ENCODE data around the gene LY6G6D.

The LY6G6D gene

GRCh38 chr6:31737991-31738979 is 23.1 kb downstream of the LY6G6D start:
- H3K4me3 ChIP-seq (ENCODE audit: low read depth, low read length) = peak overlapping the region; percentile 100
- peak; percentile 99 for DNase-seq (ENCODE audit: low read depth)
- TF ChIP-seq POLR2A (IDR thresholded peaks at IDR 0.05; ENCODE audit: extremely low read depth, insufficient read length) = peak; percentile 67
- TF ChIP-seq MYC (IDR thresholded peaks at IDR 0.05; ENCODE audit: low read depth, low read length) = no peak; the same call in 1 of the 2 replicates
- TF ChIP-seq CTCF (IDR thresholded peaks at IDR 0.05; ENCODE audit: low read depth, low read length) = peak; percentile 9
- peak; percentile 41 for TF ChIP-seq MAX (IDR thresholded peaks at IDR 0.05; ENCODE audit: low read depth, low read length)

GRCh38 chr6:31739639-31740396 is 24.7 kb downstream of the LY6G6D start, which contains the start of gene MSH5:
TSS of gene MSH5 (plus strand) at chr6:31740005. CDS start at chr6:31740467, 462 bp downstream.
- peak within 1 kb of the TSS; percentile 100 for H3K4me3 ChIP-seq (ENCODE audit: low read depth, low read length)
- peak; percentile 100 for DNase-seq (ENCODE audit: low read depth)
- TF ChIP-seq MYC (IDR thresholded peaks at IDR 0.05; ENCODE audit: low read depth, low read length) (peak; percentile 93), CTCF (IDR thresholded peaks at IDR 0.05; ENCODE audit: low read depth, low read length) (no peak), POLR2A (IDR thresholded peaks at IDR 0.05; ENCODE audit: extremely low read depth, insufficient read length) (peak; percentile 72), MAX (IDR thresholded peaks at IDR 0.05; ENCODE audit: low read depth, low read length) (peak; percentile 87)

GRCh38 chr6:31740397-31741223 is 25.5 kb downstream of the LY6G6D start:
- peak; percentile 86 for DNase-seq (ENCODE audit: low read depth)

GRCh38 chr6:31741815-31742214 is 26.7 kb downstream of the LY6G6D start:
- TF ChIP-seq POLR2A (IDR thresholded peaks at IDR 0.05; ENCODE audit: extremely low read depth, insufficient read length) = no peak
- no peak for TF ChIP-seq MAX (IDR thresholded peaks at IDR 0.05; ENCODE audit: low read depth, low read length)
- no peak for TF ChIP-seq MYC (IDR thresholded peaks at IDR 0.05; ENCODE audit: low read depth, low read length)
- no peak for TF ChIP-seq CTCF (IDR thresholded peaks at IDR 0.05; ENCODE audit: low read depth, low read length)
- no peak overlapping the region for H3K4me3 ChIP-seq (ENCODE audit: low read depth, low read length)
- DNase-seq (ENCODE audit: low read depth) = no peak

More at GRCh38 chr6:31740397-31741223, 25.5 kb downstream of the LY6G6D start:
- TF ChIP-seq CTCF (IDR thresholded peaks at IDR 0.05; ENCODE audit: low read depth, low read length) (no peak), MYC (IDR thresholded peaks at IDR 0.05; ENCODE audit: low read depth, low read length) (no peak), MAX (IDR thresholded peaks at IDR 0.05; ENCODE audit: low read depth, low read length) (no peak), POLR2A (IDR thresholded peaks at IDR 0.05; ENCODE audit: extremely low read depth, insufficient read length) (peak; percentile 28)
- peak overlapping the region; percentile 89 for H3K4me3 ChIP-seq (ENCODE audit: low read depth, low read length)

- H3K4me3 ChIP-seq (ENCODE audit: low read depth, low read length) = no peak overlapping the region
- no peak for TF ChIP-seq MAX (IDR thresholded peaks at IDR 0.05; ENCODE audit: low read depth, low read length)
- no peak for TF ChIP-seq MYC (IDR thresholded peaks at IDR 0.05; ENCODE audit: low read depth, low read length)
- no peak for TF ChIP-seq CTCF (IDR thresholded peaks at IDR 0.05; ENCODE audit: low read depth, low read length)
- TF ChIP-seq POLR2A (IDR thresholded peaks at IDR 0.05; ENCODE audit: extremely low read depth, insufficient read length) = no peak
- DNase-seq (ENCODE audit: low read depth) = no peak
Observed at GRCh38 chr6:31742894-31743293, 27.7 kb downstream of the LY6G6D start.
